GM19240 (cell line): Measurements from ENCODE around the gene TOP1.

Source experiments
- DNase-seq: peaks from one replicate; pipeline ENCODE4 v3.0.0; 2011; ENCODE audit warnings: low spot score; ENCODE audit not compliant: insufficient read length

The TOP1 gene

GRCh38 chr20:41142919-41143318 lies 114.3 kb downstream of the TOP1 start:
- DNase-seq, result no peak

DNA sequence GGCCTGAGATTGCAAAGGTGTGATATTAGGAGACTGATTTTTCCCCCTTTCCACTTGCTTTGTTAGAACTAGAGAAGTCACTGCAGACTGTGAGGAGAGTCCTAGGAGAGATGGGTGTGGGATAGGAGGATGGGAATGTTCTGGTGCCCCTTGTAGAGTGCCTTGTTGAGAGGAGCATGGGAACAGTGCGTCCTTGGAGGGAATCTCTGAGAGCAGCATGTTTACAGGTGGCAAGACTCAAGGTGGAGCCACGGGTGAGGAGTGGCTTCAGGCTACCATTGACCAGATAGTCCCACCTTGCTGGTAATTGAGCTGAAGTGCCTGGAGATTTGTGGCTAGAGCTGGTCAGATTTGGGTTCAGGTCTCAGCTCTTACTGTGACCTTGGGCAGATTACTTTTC lies 114.7 kb downstream of the TOP1 start:
- no peak for DNase-seq

- DNase-seq, result no peak
Measured at GRCh38 chr20:41145317-41145716, 116.7 kb downstream of the TOP1 start.

- DNase-seq, result no peak
Measured at GRCh38 chr20:41145821-41146620, 117.4 kb downstream of the TOP1 start.

- no peak for DNase-seq
Measured at GRCh38 chr20:41147767-41148191, 119.2 kb downstream of the TOP1 start.

DNA sequence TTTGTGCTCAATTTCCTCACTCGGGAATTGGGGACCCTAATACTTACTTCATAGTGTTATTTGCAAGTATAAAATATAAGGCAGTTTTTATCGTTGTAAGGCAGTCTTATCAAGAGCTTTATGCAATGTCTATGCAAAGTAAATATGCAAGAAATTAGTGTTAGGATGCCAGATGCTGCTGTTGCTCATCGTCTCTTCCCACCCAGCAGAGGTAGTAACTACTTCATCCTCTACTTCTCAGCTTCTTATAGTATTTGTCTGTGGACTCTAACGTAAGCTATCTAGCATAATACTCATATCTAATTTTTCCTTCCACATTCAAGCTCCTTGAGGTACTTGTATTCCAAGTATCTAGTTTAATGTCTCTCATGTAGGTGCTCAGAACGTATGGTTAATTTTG lies 120.3 kb downstream of the TOP1 start:
- no peak for DNase-seq

DNA sequence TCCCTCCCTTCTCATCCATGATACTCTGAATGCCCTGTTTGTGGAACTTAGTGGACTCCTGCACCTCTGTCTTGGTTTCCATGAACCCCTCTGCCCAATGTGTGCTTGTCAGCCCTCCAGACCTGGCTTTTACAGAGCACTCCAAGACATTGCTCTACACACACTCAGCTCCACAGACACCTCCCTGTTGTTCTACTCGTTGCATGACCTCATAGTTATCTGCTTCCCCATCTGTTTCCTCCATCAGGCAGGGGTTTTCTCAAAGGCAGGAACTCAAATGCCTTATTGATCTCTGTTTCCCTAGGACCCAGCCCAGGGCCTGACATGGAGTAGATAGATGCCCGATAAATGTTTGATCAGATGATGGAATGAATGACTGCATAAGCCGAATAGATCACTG lies 122.0 kb downstream of the TOP1 start:
- no peak for DNase-seq

DNA sequence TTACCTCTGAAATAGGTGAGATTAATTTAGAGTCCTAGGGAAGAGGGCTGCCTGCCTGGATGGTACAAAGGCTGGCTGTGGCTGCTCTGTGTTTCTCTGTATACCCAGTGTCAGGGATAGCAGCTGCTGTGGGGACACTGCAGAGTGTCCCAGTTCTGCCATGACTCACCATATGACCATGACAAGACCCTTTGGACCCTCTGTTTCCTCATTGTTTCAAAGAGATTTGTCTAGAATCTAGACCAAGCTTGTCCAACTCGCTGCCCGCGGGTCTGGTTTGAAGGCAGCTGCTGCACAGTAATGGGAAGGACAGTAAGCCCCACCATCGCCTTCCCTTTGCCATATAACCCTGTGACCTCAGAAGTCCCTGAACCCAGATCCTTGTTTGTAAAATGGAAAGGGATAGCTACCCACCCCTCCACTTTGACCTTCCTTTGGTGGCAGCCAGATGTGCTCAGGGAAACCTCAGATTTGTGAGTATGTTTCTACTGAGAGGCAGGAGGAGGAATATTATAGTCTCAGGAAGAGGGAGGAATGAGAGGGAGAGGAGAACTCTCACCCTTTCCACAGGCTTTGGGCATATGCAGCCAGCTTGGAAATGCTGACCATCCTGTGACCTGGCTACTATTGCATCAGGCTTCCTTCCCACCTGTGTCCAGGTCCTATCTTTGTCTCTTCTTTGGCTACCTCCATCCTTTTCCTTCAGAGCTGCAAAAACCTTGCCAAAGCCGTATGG lies 122.7 kb downstream of the TOP1 start:
- DNase-seq, result no peak

DNA sequence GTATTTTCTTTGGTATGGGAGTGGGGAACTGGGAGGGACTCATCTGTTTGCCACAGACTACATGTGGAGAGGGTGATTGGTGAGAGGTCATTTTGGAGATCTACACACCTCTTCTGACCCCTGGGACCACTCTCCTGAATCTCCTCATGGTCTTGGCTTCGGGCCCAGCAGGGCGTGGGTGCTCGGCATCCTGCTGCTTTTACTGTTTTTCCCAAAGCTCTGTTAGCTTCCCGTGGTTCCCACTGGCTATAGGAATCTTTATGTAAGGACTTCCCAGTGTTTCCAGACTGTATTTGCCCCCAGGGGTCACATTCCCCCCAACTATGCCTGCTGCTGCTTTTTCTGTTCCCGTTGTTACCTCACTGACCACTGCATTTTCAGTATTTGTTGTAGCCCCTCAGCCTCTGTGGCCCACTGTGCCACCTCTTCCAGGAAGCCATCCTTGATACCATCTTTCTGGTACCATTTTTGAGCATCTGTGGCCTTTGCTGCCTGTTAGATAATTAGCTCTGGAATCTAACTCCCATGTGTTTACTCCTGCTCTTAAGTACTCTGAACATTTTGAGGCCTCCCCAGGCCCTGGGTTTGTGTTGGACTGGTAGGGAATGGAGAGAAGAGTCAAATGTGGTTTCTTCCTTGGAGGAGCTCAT lies 123.6 kb downstream of the TOP1 start:
- no peak for DNase-seq

DNA sequence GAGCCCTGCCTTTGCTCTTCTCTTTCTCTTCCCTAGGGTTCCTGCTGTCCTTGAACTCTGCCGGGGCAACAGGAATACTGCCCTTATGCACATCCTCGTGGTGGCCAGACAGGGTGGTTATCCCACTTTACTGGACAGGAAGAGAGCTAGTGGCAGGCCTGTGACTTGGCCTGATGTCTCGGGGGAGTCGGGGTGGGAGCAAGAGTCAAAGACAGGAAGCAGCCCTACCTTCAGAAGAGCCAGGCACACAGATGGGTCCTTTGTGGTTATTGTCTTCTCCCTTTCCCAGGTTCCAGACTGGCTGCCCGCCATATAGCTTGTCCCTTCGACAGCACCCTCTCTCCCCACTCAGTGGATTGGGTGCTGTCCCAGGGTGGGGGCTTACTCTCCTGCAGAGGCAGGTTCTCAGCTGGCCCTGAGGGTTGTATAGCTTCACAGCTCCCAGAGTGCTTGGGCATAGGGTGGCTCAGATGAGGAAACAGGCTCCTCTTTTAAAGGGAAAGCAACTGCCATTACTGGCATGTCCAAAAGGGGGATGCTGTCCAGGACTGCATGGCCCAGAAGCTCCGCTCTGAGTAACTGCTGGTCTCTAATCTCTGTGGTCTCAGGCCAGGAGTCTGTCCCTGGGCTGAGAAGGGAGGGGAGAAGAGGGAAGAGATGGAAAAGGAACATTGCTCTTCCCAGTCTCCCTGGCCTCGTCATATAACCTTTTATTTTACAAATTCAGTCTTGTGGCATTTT lies 126.0 kb downstream of the TOP1 start:
- DNase-seq, result no peak

DNA sequence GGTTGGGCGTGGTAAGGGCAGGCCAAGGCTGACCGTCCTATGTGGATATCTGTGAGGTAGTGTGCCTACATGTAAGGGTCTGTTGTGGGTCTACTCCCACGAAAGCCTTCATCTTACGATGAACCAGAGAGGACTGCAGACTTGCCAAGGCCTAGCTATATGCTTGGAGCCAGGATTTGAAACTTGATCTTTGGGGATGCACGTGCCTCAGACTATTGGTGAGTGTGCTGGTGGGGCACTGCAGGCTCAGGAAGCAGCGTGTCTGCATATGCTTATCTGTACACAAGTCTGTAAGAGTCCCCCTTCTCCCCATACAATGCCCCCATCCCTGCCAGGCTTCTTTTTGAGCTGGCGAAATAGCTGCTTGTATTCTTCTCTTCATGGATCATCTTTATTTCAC lies 126.6 kb downstream of the TOP1 start:
- DNase-seq, result no peak

DNA sequence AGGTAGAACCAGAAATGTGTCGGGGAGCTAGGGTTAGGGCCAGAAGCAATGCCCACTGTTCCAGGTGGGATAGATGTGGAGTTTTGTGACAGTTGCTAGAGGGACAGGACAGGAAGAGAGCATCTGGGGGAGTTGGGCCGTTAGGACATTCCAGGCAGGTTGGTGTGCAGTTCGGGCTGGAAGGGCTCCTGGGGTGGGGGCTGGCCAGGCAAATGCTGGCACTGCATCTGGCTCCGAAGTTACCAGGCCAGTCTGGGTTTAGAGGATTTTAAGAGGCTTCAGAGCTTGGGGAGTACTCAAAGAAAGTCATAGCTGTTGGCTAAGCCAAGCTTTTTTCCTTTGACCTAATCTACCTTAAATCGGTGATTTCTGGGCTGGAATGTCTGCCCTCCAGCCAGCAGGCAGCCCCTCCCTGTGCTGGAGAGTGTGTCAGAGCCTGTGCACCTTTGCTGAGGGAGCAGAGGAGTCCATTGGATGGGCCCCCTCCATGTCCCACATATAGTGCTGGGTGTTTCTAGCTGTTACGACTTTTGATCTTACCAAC lies 129.5 kb downstream of the TOP1 start:
- DNase-seq, result no peak

DNA sequence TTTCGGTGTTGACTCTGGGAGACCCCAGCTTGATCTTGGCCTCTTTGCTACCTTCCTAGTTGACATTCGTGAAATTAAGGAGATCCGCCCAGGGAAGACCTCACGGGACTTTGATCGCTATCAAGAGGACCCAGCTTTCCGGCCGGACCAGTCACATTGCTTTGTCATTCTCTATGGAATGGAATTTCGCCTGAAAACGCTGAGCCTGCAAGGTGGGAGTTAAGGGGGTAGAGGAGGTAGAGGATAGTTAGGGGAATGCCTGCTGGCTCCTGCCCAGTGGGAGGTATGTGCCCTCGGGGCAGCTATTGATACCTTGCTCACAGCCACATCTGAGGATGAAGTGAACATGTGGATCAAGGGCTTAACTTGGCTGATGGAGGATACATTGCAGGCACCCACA lies 130.9 kb downstream of the TOP1 start:
- DNase-seq, result no peak

DNA sequence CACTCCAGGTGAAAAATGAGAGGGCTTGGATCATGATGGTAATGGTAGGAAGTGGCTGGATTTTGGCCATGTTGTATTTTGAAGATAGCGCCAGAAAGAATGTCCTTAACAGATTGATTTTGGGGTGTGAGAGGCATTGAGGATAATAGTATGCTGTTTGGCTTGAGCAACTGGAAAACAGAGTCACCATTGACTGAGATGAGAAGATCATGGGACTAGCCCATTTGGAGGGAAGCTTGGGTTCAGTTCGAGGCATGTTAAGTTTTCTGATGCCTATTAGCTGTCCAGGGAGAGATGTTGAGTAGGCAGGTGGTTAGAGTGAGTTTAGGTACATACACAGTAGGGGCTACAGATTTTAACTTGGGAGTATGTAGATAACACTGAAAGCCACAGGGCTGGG lies 132.1 kb downstream of the TOP1 start:
- DNase-seq, result no peak

DNA sequence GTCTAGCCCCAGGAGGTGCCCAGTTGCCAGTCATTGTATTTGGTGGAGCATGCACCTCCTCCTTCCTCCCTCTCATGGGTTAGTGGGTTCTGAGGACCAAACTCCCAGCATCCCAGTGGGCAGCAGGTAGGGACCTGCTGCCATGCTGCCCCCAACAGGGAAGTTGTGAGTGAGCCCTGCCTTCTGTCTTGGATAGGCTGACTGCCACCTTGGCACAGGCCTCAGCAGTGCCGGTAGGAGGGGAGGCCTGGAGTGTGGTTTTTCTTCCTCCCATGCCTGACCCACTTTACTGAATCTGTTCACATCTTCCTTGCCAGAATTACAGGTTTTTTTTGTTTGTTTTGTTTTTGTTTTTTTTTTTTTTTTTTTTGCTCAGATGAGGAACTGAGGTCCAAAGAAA lies 133.3 kb downstream of the TOP1 start:
- no peak for DNase-seq

DNA sequence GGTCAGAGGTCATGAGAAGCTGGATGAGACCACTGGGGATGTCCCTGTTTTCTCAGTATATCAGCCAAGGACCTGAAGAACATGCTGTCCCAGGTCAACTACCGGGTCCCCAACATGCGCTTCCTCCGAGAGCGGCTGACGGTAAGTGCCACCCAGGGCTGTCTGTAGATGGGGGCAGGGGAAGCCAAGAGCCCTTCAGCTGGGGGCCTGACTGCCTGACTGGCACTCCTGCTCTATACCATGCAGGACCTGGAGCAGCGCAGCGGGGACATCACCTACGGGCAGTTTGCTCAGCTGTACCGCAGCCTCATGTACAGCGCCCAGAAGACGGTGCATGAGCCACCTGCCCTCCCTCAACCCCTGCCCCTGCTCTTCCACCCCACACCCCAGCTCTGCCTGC lies 133.8 kb downstream of the TOP1 start:
- DNase-seq, result no peak

- DNase-seq, result no peak
Measured at GRCh38 chr20:41163821-41164220, 135.2 kb downstream of the TOP1 start.

DNA sequence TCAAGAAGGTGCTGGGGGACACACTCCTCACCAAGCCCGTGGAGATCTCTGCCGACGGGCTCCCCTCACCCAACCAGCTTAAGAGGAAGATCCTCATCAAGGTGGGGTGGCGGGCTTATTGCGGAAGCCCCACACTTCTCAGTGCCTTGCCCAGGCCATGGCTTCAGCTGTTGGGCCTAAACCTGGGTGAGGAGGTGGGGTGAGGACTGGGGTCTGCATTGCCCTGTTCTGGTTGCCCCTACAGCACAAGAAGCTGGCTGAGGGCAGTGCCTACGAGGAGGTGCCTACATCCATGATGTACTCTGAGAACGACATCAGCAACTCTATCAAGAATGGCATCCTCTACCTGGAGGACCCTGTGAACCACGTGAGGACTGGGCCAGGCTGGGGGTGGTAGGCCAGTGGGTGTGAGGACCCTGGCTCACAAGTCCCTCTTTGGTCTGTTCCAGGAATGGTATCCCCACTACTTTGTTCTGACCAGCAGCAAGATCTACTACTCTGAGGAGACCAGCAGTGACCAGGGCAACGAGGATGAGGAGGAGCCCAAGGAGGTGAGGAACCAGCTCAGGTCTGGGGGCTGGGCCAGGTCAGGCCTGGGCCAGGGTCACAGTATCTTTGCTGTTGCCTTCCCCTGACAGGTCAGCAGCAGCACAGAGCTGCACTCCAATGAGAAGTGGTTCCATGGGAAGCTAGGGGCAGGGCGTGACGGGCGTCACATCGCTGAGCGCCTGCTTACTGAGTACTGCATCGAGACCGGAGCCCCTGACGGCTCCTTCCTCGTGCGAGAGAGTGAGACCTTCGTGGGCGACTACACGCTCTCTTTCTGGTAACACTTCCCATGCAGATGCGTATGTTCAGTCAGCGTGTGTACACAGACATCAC lies 136.6 kb downstream of the TOP1 start:
- no peak for DNase-seq

GRCh38 chr20:41166201-41167117 lies 137.8 kb downstream of the TOP1 start:
- DNase-seq, result no peak
